Stimulated activated CD8-positive, alpha-beta memory T cell treated with anti-CD3 and anti-CD28 coated beads, Interleukin-15, amount 100 ng/mL, for 4 hours (primary cell): Measurements from ENCODE around the gene TPMT.
"Not testable (repeated sequence)": the region's sequence is repeated elsewhere in the genome, so short reads cannot be mapped to it uniquely, and the experiment has no call there.

Experiments
- DNase-seq, 2 donors: peaks; one replicate each; pipeline ENCODE4 v3.0.0-alpha.2; 2020; ENCODE audit warnings: low read depth in 2 of 2

Gene TPMT

GRCh38 chr6:18154507-18155149, at the start of gene TPMT:
Gene TPMT (minus strand): TSS chr6:18155077. CDS start chr6:18149127, 5,950 bp downstream.
- no peak for DNase-seq

DNA sequence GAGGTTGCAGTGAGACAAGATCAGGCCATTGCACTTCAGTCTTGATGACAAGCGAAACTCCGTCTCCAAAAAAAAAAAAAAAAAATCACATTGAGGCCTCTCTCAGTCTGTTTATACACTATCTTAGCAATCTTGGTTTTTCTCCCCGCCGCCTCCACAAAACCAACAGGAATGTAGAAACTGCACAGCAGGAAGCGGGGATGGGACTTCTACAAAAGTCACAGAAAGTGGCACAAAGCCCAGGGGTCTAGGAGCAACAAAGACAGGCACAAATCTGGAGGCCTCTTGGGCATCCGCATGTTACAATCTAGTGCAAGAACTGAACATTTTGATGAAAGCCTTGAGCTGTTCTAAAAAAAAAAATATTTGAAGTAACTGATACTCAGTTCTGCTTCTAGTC, 48.9 kb upstream of the TPMT start:
- DNase-seq = no peak

DNA sequence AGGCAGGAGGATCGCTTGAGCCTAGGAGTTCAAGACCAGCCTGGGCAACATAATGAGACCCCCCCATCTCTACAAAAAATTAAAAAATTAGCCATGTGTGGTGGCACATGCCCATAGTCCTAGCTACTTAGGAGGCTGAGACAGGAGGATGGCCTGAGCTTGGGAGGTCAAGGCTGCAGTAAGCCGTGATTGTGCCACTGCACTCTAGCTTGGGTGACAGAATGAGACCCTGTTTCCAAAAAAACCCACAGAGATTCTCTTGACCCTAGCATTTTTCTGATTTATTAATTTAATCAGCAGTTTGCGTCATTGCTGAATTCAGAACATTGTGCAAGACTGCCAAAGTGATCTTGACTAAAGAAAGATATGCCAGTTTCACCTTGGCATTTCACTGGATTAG, 37.1 kb upstream of the TPMT start:
- no peak for DNase-seq

DNA sequence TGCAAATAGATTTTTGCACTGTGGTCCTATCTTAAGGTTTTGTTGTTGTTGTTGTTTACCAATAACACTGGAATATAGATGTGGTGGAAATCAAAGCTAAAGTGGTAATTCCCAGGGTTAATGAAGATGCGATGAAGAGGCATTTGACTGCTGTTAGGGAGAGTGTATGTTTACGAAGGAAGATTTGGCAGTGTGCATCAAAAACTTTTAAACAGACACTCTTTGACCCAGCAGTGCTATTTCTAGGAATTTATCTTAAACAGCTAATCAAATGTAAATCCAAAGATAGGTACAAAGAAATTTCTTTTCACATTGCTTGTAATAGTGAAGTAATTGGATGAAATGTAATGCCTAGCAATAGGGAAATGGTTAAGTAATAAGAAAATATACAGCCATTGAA, 34.3 kb upstream of the TPMT start:
- no peak for DNase-seq

DNA sequence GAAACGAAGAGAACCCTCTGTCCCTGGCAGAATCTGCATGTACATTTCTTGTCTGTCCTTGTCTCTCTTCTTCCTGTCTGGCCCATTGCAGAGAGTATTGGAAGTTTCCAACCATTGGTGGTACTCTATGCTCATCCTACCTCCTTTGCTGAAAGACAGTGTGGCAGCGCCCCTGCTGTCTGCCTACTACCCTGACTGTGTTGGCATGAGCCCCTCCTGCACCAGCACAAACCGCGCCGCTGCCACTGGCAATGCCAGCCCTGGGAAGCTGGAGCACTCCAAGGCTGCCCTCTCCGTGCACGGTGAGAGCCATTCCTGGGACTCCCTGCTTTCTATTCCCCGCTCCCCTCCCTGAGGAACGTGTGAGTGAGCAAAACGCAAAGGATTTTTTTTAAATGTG, 32.8 kb upstream of the TPMT start:
- no peak for DNase-seq

DNA sequence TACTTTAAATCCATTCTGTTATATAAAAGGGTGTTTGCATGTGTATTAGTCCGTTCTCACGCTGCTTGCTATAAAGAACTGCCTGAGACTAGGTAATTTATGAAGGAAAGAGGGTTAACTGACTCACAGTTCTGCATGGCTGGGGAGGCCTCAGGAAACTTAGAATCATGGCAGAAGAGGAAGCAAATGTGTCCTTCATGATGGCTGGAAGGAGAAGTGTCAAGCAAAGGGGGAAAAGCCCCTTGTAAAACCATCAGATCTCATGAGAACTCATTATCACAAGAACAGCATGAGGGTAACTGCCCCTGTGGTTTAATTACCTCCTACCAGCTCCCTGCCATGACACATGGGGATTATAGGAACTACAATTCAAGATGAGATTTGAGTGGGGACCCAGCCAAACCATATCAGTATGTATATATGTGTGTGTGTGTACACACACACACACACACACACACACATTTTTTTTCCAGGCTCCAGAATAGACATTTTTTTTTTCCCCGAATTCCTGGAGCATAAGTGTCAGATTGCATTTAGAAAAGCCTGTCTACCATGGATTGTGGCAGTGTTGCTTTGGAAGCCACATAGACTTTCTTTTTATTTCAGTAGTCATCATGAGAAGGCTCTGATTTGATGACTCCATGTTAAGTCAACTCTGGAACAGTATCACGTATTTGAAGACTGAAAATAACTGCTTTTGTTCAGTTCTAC, 31.8 kb upstream of the TPMT start:
- no peak for DNase-seq

DNA sequence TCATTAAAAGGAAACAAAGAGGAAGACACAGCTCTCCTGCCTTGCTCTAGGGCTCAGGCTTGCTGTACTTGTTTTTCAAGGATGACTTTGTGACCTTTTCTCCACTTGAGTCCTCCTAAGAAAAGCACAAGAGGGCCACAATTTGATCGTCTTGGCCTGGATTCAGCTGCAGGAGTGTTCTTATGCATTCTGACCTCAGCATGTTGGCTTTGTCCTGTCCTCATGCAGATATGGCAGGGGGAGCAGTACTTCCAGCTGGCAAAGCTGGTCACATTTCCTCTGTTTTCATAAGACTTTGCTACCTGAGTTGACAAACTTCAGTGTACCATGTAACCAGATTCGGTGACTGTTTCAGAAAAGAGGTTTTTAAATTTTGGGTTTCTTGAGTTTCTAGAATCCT, 31.2 kb upstream of the TPMT start:
- DNase-seq = no peak

DNA sequence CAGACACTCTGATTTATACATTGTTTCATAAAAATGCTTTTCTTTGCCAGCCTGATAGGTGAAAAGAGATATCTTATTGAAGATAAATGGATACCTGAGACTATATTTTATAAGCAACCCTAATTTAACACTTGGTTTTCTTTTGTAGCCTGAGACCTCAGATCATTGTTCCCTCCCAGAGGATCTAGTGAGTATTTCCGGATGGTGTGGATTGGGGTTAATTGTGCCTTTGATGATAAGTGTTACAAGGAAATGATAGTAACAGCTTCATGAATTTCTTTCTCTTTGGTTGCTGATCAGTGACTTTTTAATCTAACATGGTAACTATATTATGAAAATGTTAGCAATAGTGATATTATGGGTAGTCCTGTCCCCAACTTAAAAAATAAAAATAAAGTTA, 30.7 kb upstream of the TPMT start:
- DNase-seq = no peak

DNA sequence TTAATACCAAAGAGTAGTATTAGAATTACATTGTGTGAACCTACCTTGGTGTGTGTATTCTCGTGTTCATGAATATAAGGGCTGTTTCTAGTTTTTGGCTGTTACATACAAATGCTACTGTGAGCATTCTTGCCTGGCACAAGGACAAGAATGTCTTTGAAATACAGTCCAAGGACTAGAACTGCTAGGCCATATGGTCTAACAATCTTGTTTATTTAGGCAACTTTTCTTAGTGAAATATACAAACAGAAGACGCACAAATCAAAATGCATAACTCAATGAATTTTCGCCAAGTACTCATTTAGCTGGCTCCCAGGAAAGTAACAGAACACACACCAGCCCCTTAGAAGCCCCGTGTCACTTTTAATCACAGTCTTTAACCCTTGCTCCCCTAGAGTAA, 28.9 kb upstream of the TPMT start:
- DNase-seq = no peak

GRCh38 chr6:18182568-18182967, 27.7 kb upstream of the TPMT start:
- DNase-seq = no peak

- no peak for DNase-seq
These were observed 25.0 kb upstream of the TPMT start for GRCh38 chr6:18179770-18180356.

- no peak for DNase-seq
These were observed 24.2 kb upstream of the TPMT start for GRCh38 chr6:18178960-18179615.

- no peak for DNase-seq
These were observed 22.5 kb upstream of the TPMT start for GRCh38 chr6:18177286-18177965.

DNA sequence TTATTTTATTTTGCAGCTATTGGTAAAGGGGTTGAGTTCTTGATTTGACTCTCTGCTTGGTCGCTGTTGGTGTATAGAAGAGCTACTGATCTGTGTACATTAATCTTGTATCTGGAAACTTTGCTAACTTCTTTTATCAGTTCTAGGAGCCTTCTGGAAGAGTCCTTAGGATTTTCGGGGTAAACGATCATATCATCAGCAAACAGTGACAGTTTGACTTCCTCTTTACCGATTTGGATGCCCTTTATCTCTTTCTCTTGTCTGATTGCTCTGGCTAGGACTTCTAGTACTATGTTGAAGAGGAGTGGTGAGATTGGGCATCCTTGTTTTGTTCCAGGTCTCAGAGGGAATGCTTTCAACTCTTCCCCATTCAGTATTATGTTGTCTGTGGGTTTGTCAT, 21.3 kb upstream of the TPMT start:
- DNase-seq = not testable (repeated sequence)

DNA sequence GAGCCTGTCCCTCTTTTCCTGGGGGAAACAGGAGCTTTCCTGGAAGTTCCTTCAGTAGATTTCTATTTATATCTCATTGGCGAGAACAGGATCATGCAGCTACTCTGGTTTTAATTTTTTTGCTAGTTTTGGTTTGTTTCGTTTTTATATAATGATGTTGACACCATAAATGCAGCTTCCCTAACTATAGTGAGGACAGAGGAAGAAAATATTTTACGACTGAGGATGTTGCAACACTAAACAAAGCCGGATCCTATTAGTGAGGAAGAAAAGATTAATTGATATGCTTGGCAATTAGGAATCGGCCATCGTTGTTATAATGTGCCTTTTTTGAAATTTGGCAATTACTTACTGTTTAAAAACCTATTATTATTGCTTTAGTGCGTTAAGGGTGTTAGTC, 17.0 kb upstream of the TPMT start:
- no peak for DNase-seq

DNA sequence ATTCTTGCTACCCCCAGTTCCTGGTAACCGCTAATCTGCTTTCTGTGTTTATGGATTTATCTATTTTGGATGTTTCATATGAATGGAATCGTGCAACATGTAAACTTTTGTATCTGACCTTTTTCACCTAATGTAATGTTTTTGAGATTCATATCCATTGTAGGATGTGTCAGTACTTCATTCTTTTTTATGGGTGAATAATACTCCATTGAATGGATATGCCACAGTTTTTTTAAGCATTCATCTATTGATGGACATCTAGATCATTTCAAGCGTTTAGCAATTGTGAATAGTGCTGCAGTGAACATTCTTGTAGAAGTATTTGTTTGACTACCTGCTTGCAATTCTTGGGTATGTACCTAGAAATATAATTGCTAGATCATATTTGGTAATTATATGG, 13.4 kb upstream of the TPMT start:
- DNase-seq = no peak

DNA sequence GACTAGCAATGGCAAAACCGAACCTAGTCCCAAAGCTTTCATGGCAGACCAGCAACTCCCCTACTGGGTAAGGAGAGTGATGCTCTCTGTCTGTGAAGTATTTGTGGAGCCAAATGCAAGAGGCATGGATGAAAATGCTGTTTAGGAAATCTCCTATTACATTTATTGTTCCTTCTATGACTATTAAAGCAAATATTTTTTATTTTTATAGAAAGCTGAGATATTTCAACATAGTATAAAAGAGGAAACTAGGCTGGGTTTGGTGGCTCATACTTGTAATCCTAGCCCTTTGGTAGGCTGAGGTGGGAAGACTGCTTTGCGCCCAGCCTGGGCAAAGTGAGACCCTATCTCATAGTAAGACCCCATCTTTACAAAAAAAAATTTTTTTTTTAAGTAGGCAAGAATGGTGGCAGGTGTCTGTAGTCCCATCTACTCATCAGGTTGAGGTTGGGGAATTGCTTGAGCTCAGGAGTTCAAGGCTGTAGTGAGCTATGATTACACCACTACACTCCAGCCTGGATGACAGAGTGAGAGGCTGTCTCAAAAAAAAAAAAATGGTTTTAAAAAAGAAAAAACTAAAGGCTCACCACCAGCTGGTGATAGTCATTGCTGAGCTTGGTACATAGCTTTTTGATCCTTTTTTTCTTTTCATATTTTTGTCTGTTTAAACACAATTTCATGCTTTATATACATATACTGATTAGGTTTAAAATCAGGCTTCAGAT, 11.6 kb upstream of the TPMT start:
- no peak for DNase-seq

DNA sequence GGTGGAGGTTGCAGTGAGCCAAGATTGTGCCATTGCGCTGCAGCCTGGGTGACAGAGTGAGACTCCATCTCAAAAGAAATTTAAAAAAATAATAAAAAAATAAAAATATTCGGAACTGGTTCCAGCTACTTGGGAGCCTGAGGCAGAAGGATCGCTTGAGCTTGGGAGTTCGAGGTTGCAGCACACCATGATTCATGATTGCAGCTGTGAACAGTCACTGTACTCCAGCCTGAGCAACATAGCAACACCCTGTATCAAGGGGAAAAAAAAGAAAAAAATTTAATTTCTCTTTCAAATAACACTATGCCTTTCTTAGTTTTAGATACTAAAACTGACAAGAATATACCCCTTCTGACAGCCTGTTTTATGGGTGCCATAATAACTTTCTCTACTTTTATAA, 10.9 kb upstream of the TPMT start:
- DNase-seq = no peak

DNA sequence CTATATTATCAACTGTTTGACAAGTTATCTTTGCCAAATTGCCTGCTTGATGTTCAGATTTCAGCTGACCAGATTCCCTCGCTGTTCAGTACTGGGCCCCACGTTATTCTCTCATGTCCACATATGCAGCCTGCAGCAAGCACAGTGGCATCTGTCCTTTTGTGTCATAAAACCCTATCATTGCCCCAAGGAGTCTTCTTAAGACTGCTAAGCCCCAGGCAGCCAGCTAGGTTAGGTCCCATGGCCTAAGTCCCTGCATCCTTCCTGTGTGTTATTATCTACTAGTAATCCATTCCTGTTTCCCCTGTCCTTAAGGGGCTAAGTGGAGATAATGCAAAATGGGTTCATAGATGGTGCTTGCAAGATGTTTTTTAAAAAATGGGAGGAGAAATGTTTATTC, 7.5 kb upstream of the TPMT start:
- no peak for DNase-seq

GRCh38 chr6:18161431-18161830, 6.6 kb upstream of the TPMT start:
- no peak for DNase-seq

DNA sequence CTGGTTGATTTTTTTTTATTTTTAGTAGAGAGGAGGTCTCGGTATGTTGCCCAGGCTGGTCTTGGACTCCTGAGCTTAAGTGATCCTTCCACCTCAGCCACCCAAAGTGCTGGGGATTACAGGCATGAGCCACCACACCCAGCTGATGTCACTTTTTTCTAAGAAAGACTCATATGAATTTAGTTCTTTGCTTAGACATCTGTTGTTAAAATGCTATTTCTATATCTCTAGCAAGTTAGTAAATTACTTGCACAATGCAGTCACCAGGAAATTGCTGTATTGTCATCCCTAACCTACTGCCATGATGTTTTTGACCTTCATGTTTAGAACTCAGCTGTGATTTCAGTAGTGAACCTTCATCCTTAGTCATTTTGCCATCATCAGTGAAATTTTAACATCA, 6.0 kb upstream of the TPMT start:
- no peak for DNase-seq
